HCT116 (cell line): ENCODE measurements around the gene MECP2. TPM values are rescaled to one million over a fixed set of nuclear protein-coding genes. Genes with fewer than 3 reads are reported as not detected.

Experiments used
- ATAC-seq: fragments of 200-7000 bp; cut with Tn5 transposase; 2 replicates; pipeline ENCODE4 v1.9.1; 2020; ENCODE audit warnings: mild to moderate bottlenecking, moderate library complexity
- BruUV-seq: library from RNA; stranded (reverse); fragments of 400-500 nt; replicated peaks from 2 replicates; lab custom pipeline; 2021; lab: Mats Ljungman, UMichigan
- CTCF ChIA-PET: fragments of 300-600 bp; sonication (Branson Sonifier 250); formaldehyde crosslinking; loops from one replicate; lab custom pipeline; 2021; ENCODE audit warnings: antibody characterized with exemption; lab: Charles Lee
- POLR2A ChIA-PET: fragments of 300-600, 350-600 bp; sonication (Branson Sonifier 250); formaldehyde crosslinking; loops from one replicate; lab custom pipeline; 2021; ENCODE audit warnings: antibody characterized with exemption; lab: Charles Lee
- RAD21 ChIA-PET, 2 experiments: fragments of 300-600 bp; sonication (Branson Sonifier 250); formaldehyde crosslinking; loops; one replicate each; lab custom pipeline; 2023; ENCODE audit warnings: low total read pairs in 2 of 2; ENCODE audit not compliant: uncharacterized antibody in 2 of 2, unreplicated experiment in 2 of 2, low non-redundant PET in 1 of 2; lab: Charles Lee
- DNase-seq: peaks from one replicate; pipeline ENCODE4 v3.0.0-alpha.2; 2010; ENCODE audit warnings: low read depth, low spot score
- H2AFZ ChIP-seq: fragments of 200-600 bp; shearing (Covaris generic), sonication (generic); 2 replicates; pipeline ENCODE4 v1.6.1; 2017; ENCODE audit warnings: low read depth, mixed run types, mixed read lengths, antibody characterized with exemption, low read length; ENCODE audit not compliant: poor library complexity, severe bottlenecking
- H3K27ac ChIP-seq: 2 replicates; pipeline ENCODE4 v1.5.1; 2012; ENCODE audit warnings: low read depth, low read length
- H3K27me3 ChIP-seq: fragments of 200-600 bp; sonication (generic); 2 replicates; pipeline ENCODE4 v1.6.1; 2016; ENCODE audit warnings: mixed run types, low read length, mixed read lengths; ENCODE audit not compliant: insufficient read depth
- H3K36me3 ChIP-seq, 2 experiments: fragments of 200-500 bp in 1 of 2; fragments of 200-600 bp in 1 of 2; sonication (Bioruptor generic) in 1 of 2; sonication (generic) in 1 of 2; 2 replicates each; pipeline versions ENCODE4 v1.5.1 to v1.6.1; 2014 to 2016; ENCODE audit warnings: low read length in 2 of 2, inconsistent platforms in 1 of 2, mixed read lengths in 1 of 2, mixed run types in 1 of 2; ENCODE audit not compliant: insufficient read depth in 2 of 2, control insufficient read depth in 1 of 2
- H3K4me1 ChIP-seq, 2 experiments: fragments of 200-600 bp in 1 of 2; sonication (generic) in 1 of 2; 2 replicates each; pipeline versions ENCODE4 v1.5.1 to v1.6.1; 2012 to 2017; ENCODE audit warnings: low read length in 2 of 2, inconsistent platforms in 1 of 2, mild to moderate bottlenecking in 1 of 2, mixed read lengths in 1 of 2, mixed run types in 1 of 2, moderate library complexity in 1 of 2; ENCODE audit not compliant: insufficient read depth in 2 of 2, control insufficient read depth in 1 of 2
- H3K4me2 ChIP-seq: fragments of 200-600 bp; sonication (generic); 2 replicates; pipeline ENCODE4 v1.6.1; 2017; ENCODE audit warnings: mixed run types, low read length, mixed read lengths
- H3K4me3 ChIP-seq, 2 experiments: fragments of 200-600 bp in 1 of 2; sonication (generic) in 1 of 2; replicated peaks in 1 of 2; 2 replicates each; pipeline ENCODE4 v1.5.1; 2011 to 2016; ENCODE audit warnings: low read length in 2 of 2, control low read depth in 1 of 2, low read depth in 1 of 2, mild to moderate bottlenecking in 1 of 2, mixed read lengths in 1 of 2, mixed run types in 1 of 2
- H3K79me2 ChIP-seq: fragments of 200-600 bp; sonication (generic); 2 replicates; pipeline ENCODE4 v1.6.1; 2017; ENCODE audit warnings: mild to moderate bottlenecking, mixed run types, low read length, moderate library complexity, mixed read lengths; ENCODE audit not compliant: insufficient read depth
- H3K9ac ChIP-seq: fragments of 200-600 bp; sonication (generic); 2 replicates; pipeline ENCODE4 v1.6.1; 2016; ENCODE audit warnings: low read length, mixed read lengths
- H3K9me2 ChIP-seq: fragments of 200-600 bp; sonication (generic), shearing (Covaris generic); 2 replicates; pipeline ENCODE4 v1.6.1; 2017; ENCODE audit warnings: mixed run types, mild to moderate bottlenecking, moderate library complexity; ENCODE audit not compliant: insufficient read depth
- H3K9me3 ChIP-seq, 2 experiments: fragments of 200-500 bp in 1 of 2; fragments of 200-600 bp in 1 of 2; sonication (Bioruptor generic) in 1 of 2; sonication (generic) in 1 of 2; 2 replicates each; pipeline ENCODE4 v1.6.1; 2014 to 2017; ENCODE audit warnings: low read length in 2 of 2, mixed read lengths in 2 of 2, inconsistent platforms in 1 of 2, low read depth in 1 of 2, mild to moderate bottlenecking in 1 of 2, mixed run types in 1 of 2, moderate library complexity in 1 of 2; ENCODE audit not compliant: control insufficient read depth in 1 of 2, insufficient read depth in 1 of 2
- H4K20me1 ChIP-seq: fragments of 200-600 bp; sonication (generic), shearing (Covaris generic); 2 replicates; pipeline ENCODE4 v1.6.1; 2017; ENCODE audit warnings: mixed run types, mild to moderate bottlenecking, moderate library complexity; ENCODE audit not compliant: insufficient read depth
- CEBPB ChIP-seq: IDR thresholded peaks from 2 replicates; pipeline ENCODE4 v1.6.1; 2012; ENCODE audit warnings: low read depth
- EGR1 ChIP-seq: IDR thresholded peaks from 2 replicates; pipeline ENCODE4 v1.6.1; 2012; ENCODE audit warnings: low read depth
- ELF1 ChIP-seq: IDR thresholded peaks from 2 replicates; pipeline ENCODE4 v1.6.1; 2012; ENCODE audit warnings: low read depth, borderline replicate concordance
- FOSL1 ChIP-seq: IDR thresholded peaks from 2 replicates; pipeline ENCODE4 v1.6.1; 2012; ENCODE audit warnings: low read depth
- JUND ChIP-seq: IDR thresholded peaks from 2 replicates; pipeline ENCODE4 v1.6.1; 2012
- MAX ChIP-seq: IDR thresholded peaks from 2 replicates; pipeline ENCODE4 v1.6.1; 2012
- POLR2A ChIP-seq: IDR thresholded peaks from 2 replicates; pipeline ENCODE4 v1.7.0; 2011; ENCODE audit warnings: borderline replicate concordance; ENCODE audit not compliant: insufficient read depth, insufficient read length; ENCODE audit errors: extremely low read depth
- POLR2AphosphoS5 ChIP-seq: IDR thresholded peaks from 2 replicates; pipeline ENCODE4 v1.6.1; 2011; ENCODE audit warnings: mild to moderate bottlenecking, low read depth, low read length, moderate library complexity
- TCF7L2 ChIP-seq: IDR thresholded peaks from 2 replicates; pipeline ENCODE4 v1.7.0; 2011; ENCODE audit warnings: borderline replicate concordance, inconsistent platforms; ENCODE audit not compliant: insufficient read depth, insufficient read length; ENCODE audit errors: extremely low read depth
- ZBTB33 ChIP-seq: IDR thresholded peaks from 2 replicates; pipeline ENCODE4 v1.6.1; 2011; ENCODE audit warnings: mild to moderate bottlenecking, low read length, moderate library complexity; ENCODE audit not compliant: insufficient replicate concordance; ENCODE audit errors: extremely low read depth
- intact Hi-C: fragments of 100-400 bp; cut with micrococcal nuclease; formaldehyde crosslinking; loops from 2 replicates; pipeline ENCODE4 v1.10.0; 2022
- total RNA-seq: library from RNA; stranded (reverse); gene quantifications from one replicate; pipeline ENCODE4 v1.2.1, GENCODE V29; 2021; ENCODE audit not compliant: unreplicated experiment

The MECP2 gene
- total RNA-seq, 1 experiment from 2014 or later, result 32.4 TPM

- DNase-seq (no peak), ATAC-seq (no peak)
- no peak overlapping the region for H3K27ac ChIP-seq
- no peaks in the 10 kb centered on the region for H3K9me2 ChIP-seq
- H3K36me3 ChIP-seq, result no peaks in the 10 kb centered on the region; a peak in 1 of 4 replicates
- H3K79me2 ChIP-seq, result no peaks in the 10 kb centered on the region; the same call in 1 of the 2 replicates
- no peaks in the 10 kb centered on the region for H3K27me3 ChIP-seq
- intact Hi-C loops, result no loop called here
- BruUV-seq, result no TSS peak
- H4K20me1 ChIP-seq, result no peaks in the 10 kb centered on the region
- ChIA-PET RAD21 (no interaction called here), POLR2A (no interaction called here), CTCF (no interaction called here)
- H3K4me2 ChIP-seq, result no peak overlapping the region
- TF ChIP-seq FOSL1, result no peak
- no peak for TF ChIP-seq POLR2AphosphoS5
- TF ChIP-seq MAX, result no peak
- no peak for TF ChIP-seq ZBTB33
- TF ChIP-seq EGR1, result no peak
- H3K9me3 ChIP-seq, result no peaks in the 10 kb centered on the region
- H2AFZ ChIP-seq, result no peak overlapping the region
- no peak overlapping the region for H3K4me3 ChIP-seq
- no peak overlapping the region for H3K9ac ChIP-seq
- H3K4me1 ChIP-seq, result no peaks in the 10 kb centered on the region
These were observed 65.4 kb downstream of the MECP2 start for GRCh38 chrX:154032160-154032559.

- H3K4me1 ChIP-seq, result no peaks in the 10 kb centered on the region
- no peak overlapping the region for H3K9ac ChIP-seq
- H3K27me3 ChIP-seq, result no peaks in the 10 kb centered on the region
- no peaks in the 10 kb centered on the region; the same call in 1 of the 2 replicates for H3K79me2 ChIP-seq
- H3K9me2 ChIP-seq, result no peaks in the 10 kb centered on the region
- no peaks in the 10 kb centered on the region for H3K9me3 ChIP-seq
- no peaks in the 10 kb centered on the region; a peak in 1 of 4 replicates for H3K36me3 ChIP-seq
- ChIA-PET POLR2A (no interaction called here), RAD21 (no interaction called here), CTCF (no interaction called here)
- no peak overlapping the region for H3K27ac ChIP-seq
- DNase-seq (no peak), ATAC-seq (no peak)
- no TSS peak for BruUV-seq
- H3K4me2 ChIP-seq, result no peak overlapping the region
- intact Hi-C loops, result no loop called here
- H2AFZ ChIP-seq, result no peak overlapping the region
- H3K4me3 ChIP-seq, result no peak overlapping the region
- no peak for TF ChIP-seq TCF7L2
- TF ChIP-seq CEBPB, result no peak
- no peak for TF ChIP-seq JUND
- no peak for TF ChIP-seq POLR2A
- TF ChIP-seq MAX, result no peak
- no peak for TF ChIP-seq ELF1
- no peaks in the 10 kb centered on the region for H4K20me1 ChIP-seq
These were observed 66.7 kb downstream of the MECP2 start for GRCh38 chrX:154030715-154031305.
